Measurements from ENCODE around the gene ABCA6.

Gene ABCA6

GRCh38 chr17:69048634-69049033, 93.1 kb downstream of the ABCA6 start:
- no peak for DNase-seq (ENCODE audit: low spot score)

- DNase-seq (ENCODE audit: low spot score), result no peak
Measured at GRCh38 chr17:69047368-69048263, 94.1 kb downstream of the ABCA6 start.

GRCh38 chr17:69046121-69046807, 95.4 kb downstream of the ABCA6 start:
- DNase-seq (ENCODE audit: low spot score), result no peak

- DNase-seq (ENCODE audit: low spot score), result no peak
Measured at GRCh38 chr17:69045646-69046045, 96.0 kb downstream of the ABCA6 start.

GRCh38 chr17:69044371-69044770, 97.3 kb downstream of the ABCA6 start:
- DNase-seq (ENCODE audit: low spot score), result no peak

GRCh38 chr17:69043098-69043734, 98.5 kb downstream of the ABCA6 start:
- no peak for DNase-seq (ENCODE audit: low spot score)

GRCh38 chr17:69042308-69042707, 99.4 kb downstream of the ABCA6 start:
- no peak for DNase-seq (ENCODE audit: low spot score)

- DNase-seq (ENCODE audit: low spot score), result no peak
Measured at GRCh38 chr17:69031839-69032238, 109.9 kb downstream of the ABCA6 start.

GRCh38 chr17:69030169-69030568, 111.5 kb downstream of the ABCA6 start:
- DNase-seq (ENCODE audit: low spot score), result no peak

All from globus pallidus (tissue), 1 donor.